ENCODE measurements around the gene GRK5.

DNA sequence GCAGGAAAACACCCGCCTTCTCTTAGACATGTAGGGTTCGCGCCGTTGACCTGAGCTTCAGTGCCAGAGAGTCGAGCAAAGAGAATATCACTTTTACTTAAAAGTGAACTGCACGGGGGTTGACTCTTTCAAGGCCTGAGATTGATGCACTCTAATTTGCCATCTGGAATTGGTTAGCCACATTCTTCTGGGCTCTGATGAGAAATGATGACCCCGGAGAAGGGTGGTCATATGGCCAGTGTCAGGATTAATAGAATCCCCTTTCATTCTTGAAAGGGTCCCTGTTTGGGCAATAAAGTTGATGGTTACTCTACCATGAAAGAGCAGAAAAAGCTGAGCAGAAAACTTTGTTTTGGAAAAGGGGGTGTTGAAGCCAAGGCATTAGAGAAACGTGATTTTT is 31.2 kb downstream of the GRK5 start:
- TF ChIP-seq ZBTB8A (IDR thresholded peaks at IDR 0.05; ENCODE audit: partially characterized antibody) (no peak), POLR2A (conservative IDR thresholded peaks at IDR 0.05) (no peak), CHD1 (IDR thresholded peaks at IDR 0.05; ENCODE audit: low read length) (no peak), ZBTB17 (CRISPR knock-in tag; IDR thresholded peaks at IDR 0.05) (no peak), MXI1 (IDR thresholded peaks at IDR 0.05; ENCODE audit: low read depth, low read length) (no peak), SNRNP70 (optimal IDR thresholded peaks at IDR 0.05; ENCODE audit: low read depth, low read length) (no peak)
- TF ChIP-seq, protein P1, sequence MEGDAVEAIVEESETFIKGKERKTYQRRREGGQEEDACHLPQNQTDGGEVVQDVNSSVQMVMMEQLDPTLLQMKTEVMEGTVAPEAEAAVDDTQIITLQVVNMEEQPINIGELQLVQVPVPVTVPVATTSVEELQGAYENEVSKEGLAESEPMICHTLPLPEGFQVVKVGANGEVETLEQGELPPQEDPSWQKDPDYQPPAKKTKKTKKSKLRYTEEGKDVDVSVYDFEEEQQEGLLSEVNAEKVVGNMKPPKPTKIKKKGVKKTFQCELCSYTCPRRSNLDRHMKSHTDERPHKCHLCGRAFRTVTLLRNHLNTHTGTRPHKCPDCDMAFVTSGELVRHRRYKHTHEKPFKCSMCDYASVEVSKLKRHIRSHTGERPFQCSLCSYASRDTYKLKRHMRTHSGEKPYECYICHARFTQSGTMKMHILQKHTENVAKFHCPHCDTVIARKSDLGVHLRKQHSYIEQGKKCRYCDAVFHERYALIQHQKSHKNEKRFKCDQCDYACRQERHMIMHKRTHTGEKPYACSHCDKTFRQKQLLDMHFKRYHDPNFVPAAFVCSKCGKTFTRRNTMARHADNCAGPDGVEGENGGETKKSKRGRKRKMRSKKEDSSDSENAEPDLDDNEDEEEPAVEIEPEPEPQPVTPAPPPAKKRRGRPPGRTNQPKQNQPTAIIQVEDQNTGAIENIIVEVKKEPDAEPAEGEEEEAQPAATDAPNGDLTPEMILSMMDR (IDR thresholded peaks at IDR 0.05 in 2 of 3, conservative IDR thresholded peaks at IDR 0.05 in 1 of 3; ENCODE audit: insufficient read depth in 2 of 3, low read depth in 1 of 3, low read length in 3 of 3), result no peak
- TF ChIP-seq, protein P2, sequence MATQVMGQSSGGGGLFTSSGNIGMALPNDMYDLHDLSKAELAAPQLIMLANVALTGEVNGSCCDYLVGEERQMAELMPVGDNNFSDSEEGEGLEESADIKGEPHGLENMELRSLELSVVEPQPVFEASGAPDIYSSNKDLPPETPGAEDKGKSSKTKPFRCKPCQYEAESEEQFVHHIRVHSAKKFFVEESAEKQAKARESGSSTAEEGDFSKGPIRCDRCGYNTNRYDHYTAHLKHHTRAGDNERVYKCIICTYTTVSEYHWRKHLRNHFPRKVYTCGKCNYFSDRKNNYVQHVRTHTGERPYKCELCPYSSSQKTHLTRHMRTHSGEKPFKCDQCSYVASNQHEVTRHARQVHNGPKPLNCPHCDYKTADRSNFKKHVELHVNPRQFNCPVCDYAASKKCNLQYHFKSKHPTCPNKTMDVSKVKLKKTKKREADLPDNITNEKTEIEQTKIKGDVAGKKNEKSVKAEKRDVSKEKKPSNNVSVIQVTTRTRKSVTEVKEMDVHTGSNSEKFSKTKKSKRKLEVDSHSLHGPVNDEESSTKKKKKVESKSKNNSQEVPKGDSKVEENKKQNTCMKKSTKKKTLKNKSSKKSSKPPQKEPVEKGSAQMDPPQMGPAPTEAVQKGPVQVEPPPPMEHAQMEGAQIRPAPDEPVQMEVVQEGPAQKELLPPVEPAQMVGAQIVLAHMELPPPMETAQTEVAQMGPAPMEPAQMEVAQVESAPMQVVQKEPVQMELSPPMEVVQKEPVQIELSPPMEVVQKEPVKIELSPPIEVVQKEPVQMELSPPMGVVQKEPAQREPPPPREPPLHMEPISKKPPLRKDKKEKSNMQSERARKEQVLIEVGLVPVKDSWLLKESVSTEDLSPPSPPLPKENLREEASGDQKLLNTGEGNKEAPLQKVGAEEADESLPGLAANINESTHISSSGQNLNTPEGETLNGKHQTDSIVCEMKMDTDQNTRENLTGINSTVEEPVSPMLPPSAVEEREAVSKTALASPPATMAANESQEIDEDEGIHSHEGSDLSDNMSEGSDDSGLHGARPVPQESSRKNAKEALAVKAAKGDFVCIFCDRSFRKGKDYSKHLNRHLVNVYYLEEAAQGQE (IDR thresholded peaks at IDR 0.05; ENCODE audit: borderline replicate concordance), result no peak
- TF ChIP-seq, protein P2 (CRISPR knock-in tag; IDR thresholded peaks at IDR 0.05; ENCODE audit: low read depth), result no peak

Data from K562 (cell line).